H1 (cell line): Measurements from ENCODE around the gene MYBPC2. TPM values are rescaled to one million over a fixed set of nuclear protein-coding genes. Genes with fewer than 3 reads are reported as not detected.

Experiments used
- CTCF ChIA-PET: fragments of 300-600 bp; sonication (Branson Sonifier 250); formaldehyde crosslinking; loops from one replicate; lab custom pipeline; 2021; ENCODE audit not compliant: partially characterized antibody; lab: Charles Lee
- POLR2A ChIA-PET: fragments of 300-600 bp; sonication (Branson Sonifier 250); formaldehyde crosslinking; loops from one replicate; lab custom pipeline; 2021; ENCODE audit warnings: inconsistent platforms; ENCODE audit not compliant: partially characterized antibody; lab: Charles Lee
- DNase-seq, 2 experiments: peaks; one replicate each; pipeline versions ENCODE4 v3.0.0 to v3.0.0-alpha.2; 2010 to 2022; ENCODE audit warnings: low spot score in 2 of 2, low read depth in 1 of 2, mixed read lengths in 1 of 2
- FAIRE-seq: peaks from 2 replicates; lab custom pipeline; 2011; peaks lifted over from hg19 to GRCh38; lab: Jason Lieb, UNC
- H2AFZ ChIP-seq: 2 replicates; pipeline ENCODE4 v1.8.1; 2012; ENCODE audit warnings: low read length, inconsistent platforms
- H2AK5ac ChIP-seq: 2 replicates; pipeline ENCODE4 v1.6.1; 2013; ENCODE audit warnings: low read depth, low read length
- H2BK120ac ChIP-seq: replicated peaks from 2 replicates; pipeline ENCODE3; 2013; ENCODE audit warnings: low read depth, low read length, inconsistent platforms
- H2BK12ac ChIP-seq: 2 replicates; pipeline ENCODE4 v1.6.1; 2013; ENCODE audit warnings: low read depth, low read length
- H2BK15ac ChIP-seq: 2 replicates; pipeline ENCODE4 v1.6.1; 2013; ENCODE audit warnings: low read length
- H2BK20ac ChIP-seq: 2 replicates; pipeline ENCODE4 v1.6.1; 2013; ENCODE audit warnings: low read length
- H2BK5ac ChIP-seq: 2 replicates; pipeline ENCODE4 v1.6.1; 2013; ENCODE audit warnings: low read depth, low read length
- H3K14ac ChIP-seq: 2 replicates; pipeline ENCODE4 v1.6.1; 2013; ENCODE audit warnings: inconsistent platforms; ENCODE audit not compliant: insufficient read length
- H3K18ac ChIP-seq: 2 replicates; pipeline ENCODE4 v1.6.1; 2013; ENCODE audit warnings: low read length; ENCODE audit errors: extremely low read depth
- H3K23ac ChIP-seq: 2 replicates; pipeline ENCODE4 v1.6.1; 2013; ENCODE audit warnings: inconsistent platforms; ENCODE audit not compliant: insufficient read length
- H3K23me2 ChIP-seq: 2 replicates; pipeline ENCODE4 v1.6.1; 2013; ENCODE audit warnings: low read depth, low read length
- H3K27ac ChIP-seq: 2 replicates; pipeline ENCODE4 v1.6.1; 2011; ENCODE audit warnings: low read depth, low read length, inconsistent platforms
- H3K27me3 ChIP-seq, 4 experiments: replicated peaks in 1 of 4; 1 replicate in 1 of 4; 2 replicates in 3 of 4; pipeline versions ENCODE4 v1.6.1 to v1.8.1; 2011 to 2013; ENCODE audit warnings: low read length in 3 of 4, mild to moderate bottlenecking in 3 of 4, inconsistent platforms in 2 of 4, mixed read lengths in 2 of 4, moderate library complexity in 1 of 4; ENCODE audit not compliant: control insufficient read depth in 3 of 4, insufficient read depth in 3 of 4; ENCODE audit errors: extremely low read depth in 1 of 4
- H3K36me3 ChIP-seq, 4 experiments: 2 replicates each; pipeline versions ENCODE4 v1.6.1 to v1.8.1; 2011 to 2013; ENCODE audit warnings: mild to moderate bottlenecking in 4 of 4, low read length in 3 of 4, moderate library complexity in 2 of 4, control low read depth in 1 of 4, inconsistent platforms in 1 of 4; ENCODE audit not compliant: insufficient read depth in 4 of 4, control insufficient read depth in 2 of 4
- H3K4ac ChIP-seq: replicated peaks from 2 replicates; pipeline ENCODE3; 2013; ENCODE audit warnings: low read length, low read depth, mixed read lengths, inconsistent platforms; ENCODE audit not compliant: insufficient read length
- H3K4me1 ChIP-seq, 4 experiments: replicated peaks in 1 of 4; 1 replicate in 1 of 4; 2 replicates in 3 of 4; pipeline versions ENCODE4 v1.6.1 to v1.8.1; 2011 to 2013; ENCODE audit warnings: low read length in 3 of 4, inconsistent platforms in 2 of 4, mixed read lengths in 1 of 4; ENCODE audit not compliant: insufficient read depth in 4 of 4, control insufficient read depth in 3 of 4
- H3K4me2 ChIP-seq, 2 experiments: 2 replicates each; pipeline versions ENCODE4 v1.6.1 to v1.8.1; 2011 to 2013; ENCODE audit warnings: low read depth in 2 of 2, low read length in 2 of 2, control low read depth in 1 of 2, inconsistent platforms in 1 of 2, mild to moderate bottlenecking in 1 of 2; ENCODE audit not compliant: insufficient read depth in 1 of 2
- H3K4me3 ChIP-seq, 4 experiments: fragments of 200-600, 300-600 bp in 1 of 4; sonication (generic), shearing (Covaris generic), sonication (Bioruptor Twin) in 1 of 4; 2 replicates each; pipeline versions ENCODE4 v1.5.1 to v1.8.1; 2011 to 2016; ENCODE audit warnings: low read length in 4 of 4, low read depth in 3 of 4, control low read depth in 2 of 4, inconsistent platforms in 2 of 4, mild to moderate bottlenecking in 2 of 4, mixed read lengths in 1 of 4, moderate library complexity in 1 of 4; ENCODE audit not compliant: insufficient read depth in 2 of 4; ENCODE audit errors: extremely low read depth in 1 of 4
- H3K56ac ChIP-seq: replicated peaks from 2 replicates; pipeline ENCODE3; 2013; ENCODE audit warnings: low read depth, mild to moderate bottlenecking, mixed read lengths, low read length, inconsistent platforms; ENCODE audit not compliant: insufficient read length
- H3K79me1 ChIP-seq: 2 replicates; pipeline ENCODE4 v1.6.1; 2013; ENCODE audit warnings: low read depth, low read length, control low read depth
- H3K79me2 ChIP-seq, 2 experiments: 2 replicates each; pipeline versions ENCODE4 v1.6.1 to v1.8.1; 2012 to 2013; ENCODE audit warnings: low read length in 2 of 2, mild to moderate bottlenecking in 2 of 2, inconsistent platforms in 1 of 2; ENCODE audit not compliant: insufficient read depth in 2 of 2, control insufficient read depth in 1 of 2
- H3K9ac ChIP-seq, 4 experiments: replicated peaks in 1 of 4; 1 replicate in 1 of 4; 2 replicates in 3 of 4; pipeline versions ENCODE4 v1.6.1 to v1.8.1; 2011 to 2013; ENCODE audit warnings: low read depth in 3 of 4, low read length in 3 of 4, control low read depth in 2 of 4, mild to moderate bottlenecking in 2 of 4, moderate library complexity in 2 of 4, inconsistent platforms in 1 of 4; ENCODE audit errors: extremely low read depth in 1 of 4
- H3K9me3 ChIP-seq, 2 experiments: 2 replicates each; pipeline versions ENCODE4 v1.6.1 to v1.8.1; 2012 to 2013; ENCODE audit warnings: mild to moderate bottlenecking in 2 of 2, moderate library complexity in 2 of 2, control low read depth in 1 of 2, inconsistent platforms in 1 of 2, low read depth in 1 of 2, low read length in 1 of 2, mixed read lengths in 1 of 2; ENCODE audit not compliant: insufficient read depth in 2 of 2
- H4K20me1 ChIP-seq, 2 experiments: replicated peaks in 1 of 2; 2 replicates each; pipeline versions ENCODE3 to v1.8.1; 2011 to 2013; ENCODE audit warnings: inconsistent platforms in 2 of 2, low read length in 2 of 2, mild to moderate bottlenecking in 1 of 2; ENCODE audit not compliant: insufficient read depth in 2 of 2, control insufficient read depth in 1 of 2
- H4K5ac ChIP-seq: 2 replicates; pipeline ENCODE4 v1.6.1; 2013; ENCODE audit warnings: low read length, low read depth, mixed read lengths, inconsistent platforms; ENCODE audit not compliant: insufficient read length
- H4K8ac ChIP-seq: 2 replicates; pipeline ENCODE4 v1.8.0; 2013; ENCODE audit warnings: mild to moderate bottlenecking, moderate library complexity, low read length, inconsistent platforms; ENCODE audit not compliant: insufficient read depth; ENCODE audit errors: extremely low read depth
- H4K91ac ChIP-seq: replicated peaks from 2 replicates; pipeline ENCODE3; 2013; ENCODE audit warnings: low read length, mixed read lengths, inconsistent platforms; ENCODE audit not compliant: insufficient read length
- ASH2L ChIP-seq: fragments of 200-600, 300-600 bp; sonication (generic); IDR thresholded peaks from one replicate; pipeline ENCODE4 v1.7.1; 2017; ENCODE audit warnings: low read length
- BRCA1 ChIP-seq: IDR thresholded peaks from 2 replicates; pipeline ENCODE4 v1.6.1; 2012; ENCODE audit warnings: low read depth, low read length, improper control_type of control experiment
- CREB1 ChIP-seq: IDR thresholded peaks from 2 replicates; pipeline ENCODE4 v1.6.1; 2012; ENCODE audit warnings: inconsistent platforms
- CTBP2 ChIP-seq: IDR thresholded peaks from 2 replicates; pipeline ENCODE4 v1.7.0; 2011; ENCODE audit warnings: borderline replicate concordance, mild to moderate bottlenecking, moderate library complexity, mixed read lengths, low read length; ENCODE audit not compliant: insufficient read depth, insufficient read length
- NANOG ChIP-seq: IDR thresholded peaks from 2 replicates; pipeline ENCODE4 v1.6.1; 2011; ENCODE audit warnings: low read length, low read depth, mild to moderate bottlenecking, inconsistent platforms; ENCODE audit not compliant: insufficient read depth, poor library complexity, severe bottlenecking
- SIN3A ChIP-seq, 2 experiments: IDR thresholded peaks in 1 of 2; conservative IDR thresholded peaks in 1 of 2; 2 replicates each; pipeline ENCODE4 v1.6.1; 2011 to 2012; ENCODE audit warnings: low read length in 2 of 2, improper control_type of control experiment in 1 of 2, low read depth in 1 of 2, mild to moderate bottlenecking in 1 of 2
- TBP ChIP-seq: IDR thresholded peaks from 2 replicates; pipeline ENCODE4 v1.6.1; 2011; ENCODE audit warnings: low read depth, low read length, improper control_type of control experiment
- WGBS, 2 experiments: shearing (Covaris generic) in 1 of 2; methylation state at CpG; one replicate each; pipeline versions ENCODE4 v1.1.6 to v1.1.7; 2013 to 2015; ENCODE audit warnings: low lambda C conversion rate in 2 of 2, mixed read lengths in 2 of 2, inconsistent platforms in 1 of 2, low coverage in 1 of 2, missing lambda C conversion rate in 1 of 2; ENCODE audit not compliant: insufficient replicate concordance in 2 of 2, insufficient coverage in 1 of 2, insufficient read length in 1 of 2; ENCODE audit errors: extremely low coverage in 1 of 2, missing lambda C conversion rate in 1 of 2; 5-methylcytosine and 5-hydroxymethylcytosine counted together
- polyA plus RNA-seq, 7 experiments: library from polyadenylated mRNA; depleted of rRNA in 3 of 7; stranded (reverse) in 5 of 7; unstranded in 2 of 7; fragments of >200 nt in 5 of 7; fragments of 200-250 nt in 2 of 7; gene quantifications; 1 replicate in 5 of 7; 2 replicates in 1 of 7; 4 replicates in 1 of 7; pipeline versions ENCODE4 v1.2.1 to v1.2.3, GENCODE V29; 2011 to 2013; ENCODE audit warnings: missing spikeins in 2 of 7, mixed read lengths in 2 of 7
- total RNA-seq: library from RNA; stranded (reverse); fragmentation: NEBNext Ultra II Directional; extraction: Animal tissue kit (Norgen Biotek cat#: 25700); gene quantifications from 2 replicates; pipeline ENCODE4 v1.2.1, GENCODE V29; 2021
- TF ChIP-seq, protein P1 (sequence below): IDR thresholded peaks from 2 replicates; pipeline ENCODE4 v1.6.1; 2012; ENCODE audit warnings: low read length, inconsistent platforms

Gene MYBPC2
- total and polyA plus RNA-seq, 2 of the 8 experiments (the other 6 are each of a cell fraction or from before 2014, with no cell fraction given) = 1.8 to 3.1 TPM

DNA sequence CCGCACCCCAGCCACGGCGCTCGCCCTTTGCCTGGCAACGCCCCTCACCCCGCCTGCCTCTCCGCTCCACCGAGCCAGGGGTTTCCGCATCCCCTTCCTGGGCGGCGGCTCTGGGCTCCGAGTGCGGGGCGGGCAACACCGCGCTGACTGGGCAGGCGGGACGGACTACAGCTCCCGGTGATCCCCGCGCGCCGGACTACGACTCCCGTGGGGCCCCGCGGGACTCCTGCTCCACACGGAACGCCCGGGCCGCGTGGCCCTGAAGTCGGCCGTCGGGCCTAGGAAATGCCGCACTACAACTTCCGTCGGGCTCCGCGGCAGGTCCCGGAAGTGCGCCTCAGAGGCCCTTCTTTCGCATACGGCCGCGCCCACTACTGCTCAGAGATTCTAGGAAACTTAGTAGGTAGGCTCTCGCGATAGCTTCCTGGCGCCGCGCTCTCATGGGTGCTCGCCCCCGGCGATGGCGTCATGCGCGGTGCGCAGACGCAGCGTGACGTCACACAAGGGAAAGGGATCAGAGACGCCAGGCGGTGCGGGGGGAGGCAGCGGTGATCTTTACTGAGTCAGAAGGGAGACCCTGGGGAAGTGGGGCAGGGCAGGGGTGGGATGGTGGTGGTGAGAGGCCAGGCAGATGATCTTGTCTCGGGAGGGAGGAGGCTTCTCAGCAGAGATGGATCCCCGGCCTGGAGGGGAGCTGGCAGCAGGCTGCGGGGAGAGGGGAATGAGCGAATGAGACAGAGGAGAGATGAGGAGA is 78.6 kb downstream of the MYBPC2 start, which contains the start of gene JOSD2:
Gene JOSD2 (minus strand): TSS at position 123 of the 754 bp plus-strand sequence. CDS start 760 bp downstream, outside the sequence.
- H2BK5ac ChIP-seq = no peak within 1 kb of the TSS
- peak; percentile 91 to 94 for DNase-seq
- H3K79me2 ChIP-seq = no peaks in the 10 kb centered on the region
- no peak within 1 kb of the TSS for H2AK5ac ChIP-seq
- H3K18ac ChIP-seq = peak within 1 kb of the TSS; percentile 36; the same call in 1 of the 2 replicates
- peaks cover 0 to 6% (median 4%) of the 10 kb centered on the region in 4 experiments; a peak in 4 of 7 replicates for H3K4me1 ChIP-seq
- H3K27me3 ChIP-seq = peaks cover 0 to 26% (median 15%) of the 10 kb centered on the region in 4 experiments; a peak in 6 of 7 replicates
- H4K91ac ChIP-seq = no peak within 1 kb of the TSS
- WGBS, 2 experiments = 4% methylated on average over 68 of the region's 69 CpGs; no CpG with 5 or more reads in 1 of the 2 experiments
- peaks cover 1 to 3% of the 10 kb centered on the region in 2 experiments for H4K20me1 ChIP-seq
- no peak within 1 kb of the TSS for H2BK15ac ChIP-seq
- no peak within 1 kb of the TSS for H3K56ac ChIP-seq
- H4K5ac ChIP-seq = no peak within 1 kb of the TSS
- no peaks in the 10 kb centered on the region; the same call in 1 of the 2 replicates for H3K23me2 ChIP-seq
- no peak within 1 kb of the TSS for H3K4ac ChIP-seq
- ChIA-PET CTCF (interaction anchor here (1.0 to 19.3 kb wide), 5 partner anchors 11 to 44 kb away, joined by 4 to 206 read pairs (median 13); no protein-coding TSS in a partner anchor), POLR2A (interaction anchor here (0.6 to 1.7 kb wide), 10 partner anchors 11 to 294 kb away, joined by 3 to 9 read pairs (median 4); no protein-coding TSS in a partner anchor)
- H2AFZ ChIP-seq = no peak within 1 kb of the TSS
- no peak within 1 kb of the TSS for H2BK20ac ChIP-seq
- H3K36me3 ChIP-seq = no peaks in the 10 kb centered on the region
- peak within 1 kb of the TSS in 3 of 4 experiments; percentile 35 to 48 (median 45); a peak in 4 of 7 replicates for H3K9ac ChIP-seq
- peak within 1 kb of the TSS; percentile 32; the same call in 1 of the 2 replicates for H3K27ac ChIP-seq
- H2BK120ac ChIP-seq = no peak within 1 kb of the TSS
- H3K14ac ChIP-seq = no peak within 1 kb of the TSS
- peak; percentile 83 for FAIRE-seq
- H2BK12ac ChIP-seq = no peak within 1 kb of the TSS
- H3K23ac ChIP-seq = no peak within 1 kb of the TSS
- H4K8ac ChIP-seq = peak within 1 kb of the TSS; percentile 75
- peak within 1 kb of the TSS; percentile 42 to 62 (median 56) for H3K4me3 ChIP-seq
- no peaks in the 10 kb centered on the region for H3K9me3 ChIP-seq
- H3K4me2 ChIP-seq = peak within 1 kb of the TSS; percentile 57 to 66
- no peaks in the 10 kb centered on the region for H3K79me1 ChIP-seq
- no peak for TF ChIP-seq NANOG
- peak; percentile 41 for TF ChIP-seq ASH2L
- TF ChIP-seq TBP = no peak
- peak; percentile 91 for TF ChIP-seq BRCA1
- TF ChIP-seq, protein P1, sequence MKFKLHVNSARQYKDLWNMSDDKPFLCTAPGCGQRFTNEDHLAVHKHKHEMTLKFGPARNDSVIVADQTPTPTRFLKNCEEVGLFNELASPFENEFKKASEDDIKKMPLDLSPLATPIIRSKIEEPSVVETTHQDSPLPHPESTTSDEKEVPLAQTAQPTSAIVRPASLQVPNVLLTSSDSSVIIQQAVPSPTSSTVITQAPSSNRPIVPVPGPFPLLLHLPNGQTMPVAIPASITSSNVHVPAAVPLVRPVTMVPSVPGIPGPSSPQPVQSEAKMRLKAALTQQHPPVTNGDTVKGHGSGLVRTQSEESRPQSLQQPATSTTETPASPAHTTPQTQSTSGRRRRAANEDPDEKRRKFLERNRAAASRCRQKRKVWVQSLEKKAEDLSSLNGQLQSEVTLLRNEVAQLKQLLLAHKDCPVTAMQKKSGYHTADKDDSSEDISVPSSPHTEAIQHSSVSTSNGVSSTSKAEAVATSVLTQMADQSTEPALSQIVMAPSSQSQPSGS = peak; percentile 93
- no peak; a peak in 1 of 4 replicates for TF ChIP-seq SIN3A (conservative IDR thresholded peaks at IDR 0.05 in 1 of 2, IDR thresholded peaks at IDR 0.05 in 1 of 2; ENCODE audit: low read depth in 1 of 2, low read length in 2 of 2)
- TF ChIP-seq CTBP2 = peak; percentile 62
- peak; percentile 100 for TF ChIP-seq CREB1
